Activated naive CD8-positive, alpha-beta T cell treated with anti-CD3 and anti-CD28 coated beads, Interleukin-2, amount 50 U/mL, for 16 hours (primary cell): ENCODE results near the gene KNOP1.

Experiments
- DNase-seq: peaks from one replicate; pipeline ENCODE4 v3.0.0-alpha.2; 2020; ENCODE audit warnings: low read depth, low spot score

The KNOP1 gene

GRCh38 chr16:19717741-19718623 is at the start of gene KNOP1, which contains the start of gene IQCK:
Gene KNOP1 (minus strand): TSS chr16:19718227. CDS start chr16:19715035, 3,192 bp downstream.
Gene IQCK (plus strand): TSS chr16:19718271. CDS start chr16:19718307, 36 bp downstream.
- DNase-seq: peak; percentile 85

GRCh38 chr16:19767497-19767896 is 49.5 kb upstream of the KNOP1 start:
- no peak for DNase-seq

GRCh38 chr16:19766988-19767387 is 49.0 kb upstream of the KNOP1 start:
- DNase-seq: no peak

- no peak for DNase-seq
Measured at GRCh38 chr16:19766554-19766884, 48.5 kb upstream of the KNOP1 start.

GRCh38 chr16:19765860-19766553 is 48.0 kb upstream of the KNOP1 start:
- DNase-seq: no peak

- DNase-seq: no peak
Measured at GRCh38 chr16:19760356-19761060, 42.5 kb upstream of the KNOP1 start.

GRCh38 chr16:19757762-19758595 is 40.0 kb upstream of the KNOP1 start:
- no peak for DNase-seq

- no peak for DNase-seq
Measured at GRCh38 chr16:19757026-19757425, 39.0 kb upstream of the KNOP1 start.

- DNase-seq: no peak
Measured at GRCh38 chr16:19755268-19755667, 37.2 kb upstream of the KNOP1 start.

GRCh38 chr16:19754644-19755036 is 36.6 kb upstream of the KNOP1 start:
- no peak for DNase-seq

GRCh38 chr16:19753815-19754643 is 36.0 kb upstream of the KNOP1 start:
- DNase-seq: no peak

GRCh38 chr16:19751478-19752385 is 33.7 kb upstream of the KNOP1 start:
- no peak for DNase-seq

- no peak for DNase-seq
Measured at GRCh38 chr16:19749571-19750080, 31.6 kb upstream of the KNOP1 start.

- DNase-seq: no peak
Measured at GRCh38 chr16:19748389-19749168, 30.6 kb upstream of the KNOP1 start.

GRCh38 chr16:19746561-19746960 is 28.5 kb upstream of the KNOP1 start:
- DNase-seq: no peak

GRCh38 chr16:19745286-19746010 is 27.4 kb upstream of the KNOP1 start:
- no peak for DNase-seq

GRCh38 chr16:19744670-19745069 is 26.6 kb upstream of the KNOP1 start:
- DNase-seq: no peak

- DNase-seq: no peak
Measured at GRCh38 chr16:19743816-19744159, 25.8 kb upstream of the KNOP1 start.
